Skeletal muscle satellite cell (primary cell): ENCODE results near the gene GLG1. TPM values are rescaled to one million over a fixed set of nuclear protein-coding genes. Genes with fewer than 3 reads are reported as not detected.
A peak's percentile ranks its signal among the peaks of the same experiment; 100 is the strongest.
"Not testable (repeated sequence)": the region's sequence is repeated elsewhere in the genome, so short reads cannot be mapped to it uniquely, and the experiment has no call there.

Source experiments
- H3K27me3 ChIP-seq: 2 replicates; pipeline ENCODE4 v1.7.0; 2013; ENCODE audit warnings: low read length; ENCODE audit not compliant: control insufficient read depth, insufficient read depth
- H3K36me3 ChIP-seq: 2 replicates; pipeline ENCODE4 v1.7.0; 2013; ENCODE audit warnings: mild to moderate bottlenecking, control low read depth, low read length; ENCODE audit not compliant: insufficient read depth
- H3K4me1 ChIP-seq: 2 replicates; pipeline ENCODE4 v1.7.0; 2013; ENCODE audit warnings: low read length; ENCODE audit not compliant: control insufficient read depth, insufficient read depth
- H3K4me2 ChIP-seq: 2 replicates; pipeline ENCODE4 v1.7.0; 2013; ENCODE audit warnings: mild to moderate bottlenecking, low read length
- H3K4me3 ChIP-seq: 2 replicates; pipeline ENCODE4 v1.7.0; 2013; ENCODE audit warnings: low read length
- H3K9ac ChIP-seq: 2 replicates; pipeline ENCODE4 v1.7.0; 2013; ENCODE audit warnings: mild to moderate bottlenecking, low read depth, low read length, moderate library complexity
- H3K9me3 ChIP-seq: replicated peaks from 2 replicates; pipeline ENCODE4 v1.7.0; 2013; ENCODE audit warnings: mild to moderate bottlenecking, control low read depth, low read length
- total RNA-seq: library from RNA; depleted of rRNA; stranded (reverse); fragments of >200 nt; gene quantifications from 2 replicates; pipeline ENCODE4 v1.2.3, GENCODE V29; 2012; rRNA removed

GLG1 gene
- total RNA-seq, result 88.5 and 108 TPM in 2 replicates

DNA sequence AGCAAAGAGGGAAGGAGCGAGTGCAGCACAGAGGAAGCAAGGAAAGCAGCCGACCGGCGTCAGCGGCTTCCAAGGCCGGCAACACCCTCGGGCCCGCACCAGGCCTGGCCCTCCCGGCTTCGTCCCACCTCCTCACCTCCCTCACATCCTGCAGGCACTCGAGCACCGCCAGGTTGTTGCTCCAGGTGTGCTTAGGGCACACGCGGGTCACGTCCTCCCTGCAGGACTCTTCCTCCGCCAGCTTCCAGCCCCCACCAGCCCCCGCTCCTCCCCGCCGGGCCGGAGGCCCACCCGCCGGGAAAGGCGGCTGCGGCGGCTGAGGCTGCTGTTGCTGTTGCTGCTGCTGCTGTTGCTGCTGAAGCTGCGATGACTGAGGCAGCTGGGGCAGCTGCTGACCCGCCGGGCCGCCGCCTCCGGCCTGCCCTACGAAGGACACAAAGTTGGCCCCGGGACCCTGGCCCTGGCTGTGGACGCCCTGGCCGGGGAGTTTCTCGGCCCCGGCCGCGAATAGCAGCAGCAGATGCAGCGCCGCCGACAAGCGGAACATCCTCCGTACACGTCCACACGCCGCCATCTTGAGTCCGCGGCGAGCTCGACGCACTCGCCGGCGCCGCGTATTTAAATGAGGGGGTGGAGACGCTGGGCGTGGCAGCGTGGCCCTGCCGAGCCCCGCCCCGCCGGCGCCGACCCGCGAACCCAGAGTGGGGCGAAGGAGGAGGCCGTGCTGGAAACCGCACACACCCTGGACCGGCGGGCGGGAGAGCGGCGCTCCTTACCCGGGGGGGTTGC lies at the start of gene GLG1:
GLG1 (minus strand) TSS at position 594 of the 789 bp plus-strand sequence; CDS start at position 574, 20 bp downstream.
- H3K9me3 ChIP-seq, result no peaks in the 10 kb centered on the region
- H3K9ac ChIP-seq, result peak within 1 kb of the TSS; percentile 91
- no peaks in the 10 kb centered on the region for H3K36me3 ChIP-seq
- H3K4me1 ChIP-seq, result peaks cover 33% of the 10 kb centered on the region
- no peaks in the 10 kb centered on the region for H3K27me3 ChIP-seq
- peak within 1 kb of the TSS; percentile 94 for H3K4me3 ChIP-seq
- peak within 1 kb of the TSS; percentile 90 for H3K4me2 ChIP-seq

DNA sequence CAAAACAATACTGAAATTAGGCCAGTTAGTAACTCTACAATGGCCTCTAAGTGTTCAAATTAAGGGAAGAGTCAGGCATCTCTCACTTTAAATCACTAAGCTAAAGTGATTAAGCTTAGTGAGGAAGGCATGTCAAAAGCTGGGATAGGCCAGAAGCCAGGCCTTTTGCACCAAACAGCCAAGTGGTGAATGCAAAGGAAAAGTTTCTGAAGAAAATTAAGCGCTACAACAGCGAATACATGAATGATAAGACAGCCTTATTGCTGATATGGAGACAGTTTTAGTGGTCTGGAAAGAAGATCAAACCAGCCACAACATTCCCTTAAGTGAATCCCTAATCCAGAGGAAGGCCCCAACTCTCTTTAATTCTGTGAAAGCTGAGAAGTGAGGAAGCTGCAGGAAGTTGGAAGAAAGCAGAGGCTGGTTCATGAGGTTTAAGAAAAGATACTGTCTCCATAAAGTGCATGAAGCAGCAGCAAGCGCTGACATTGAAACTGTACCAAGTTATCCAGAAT lies 47.7 kb upstream of the GLG1 start:
- Histone ChIP-seq H3K9ac (no peak overlapping the region), H3K4me3 (no peak overlapping the region), H3K4me2 (no peak overlapping the region), H3K27me3 (no peaks in the 10 kb centered on the region), H3K9me3 (no peaks in the 10 kb centered on the region), H3K4me1 (peaks cover 7% of the 10 kb centered on the region), H3K36me3 (peaks cover 49% of the 10 kb centered on the region)

DNA sequence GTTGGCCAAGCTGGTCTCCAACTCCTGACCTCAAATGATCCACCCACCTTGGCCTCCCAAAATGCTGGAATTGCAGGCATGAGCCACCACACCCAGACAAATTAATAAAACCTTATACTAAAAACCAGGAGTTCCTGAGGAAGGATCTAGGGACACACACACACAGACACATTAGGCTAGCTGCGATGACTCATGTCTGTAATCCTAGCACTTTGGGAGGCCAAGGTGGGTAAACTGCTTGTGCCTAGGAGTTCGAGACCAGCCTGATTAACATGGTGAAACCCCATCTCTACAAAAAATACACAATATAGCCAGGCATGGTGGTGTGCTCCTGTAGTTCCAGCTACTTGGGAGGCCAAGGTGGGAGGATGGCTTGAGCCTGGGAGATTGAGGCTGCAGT lies 46.0 kb upstream of the GLG1 start:
- not testable (repeated sequence) for H3K4me2 ChIP-seq, H3K27me3 ChIP-seq, H3K9ac ChIP-seq, H3K4me1 ChIP-seq, H3K9me3 ChIP-seq, H3K4me3 ChIP-seq
- peaks cover 48% of the 10 kb centered on the region for H3K36me3 ChIP-seq

GRCh38 chr16:74652249-74652648 lies 45.3 kb upstream of the GLG1 start:
- no peak overlapping the region for H3K4me2 ChIP-seq
- H3K9me3 ChIP-seq, result no peaks in the 10 kb centered on the region
- peaks cover 50% of the 10 kb centered on the region for H3K36me3 ChIP-seq
- H3K4me3 ChIP-seq, result no peak overlapping the region
- H3K9ac ChIP-seq, result no peak overlapping the region
- H3K27me3 ChIP-seq, result no peaks in the 10 kb centered on the region
- H3K4me1 ChIP-seq, result peaks cover 10% of the 10 kb centered on the region

- Histone ChIP-seq H3K4me1 (peaks cover 12% of the 10 kb centered on the region), H3K9ac (no peak overlapping the region), H3K27me3 (no peaks in the 10 kb centered on the region), H3K4me3 (no peak overlapping the region), H3K9me3 (no peaks in the 10 kb centered on the region), H3K36me3 (peaks cover 48% of the 10 kb centered on the region), H3K4me2 (no peak overlapping the region)
These were observed 44.9 kb upstream of the GLG1 start for GRCh38 chr16:74651841-74652240.

DNA sequence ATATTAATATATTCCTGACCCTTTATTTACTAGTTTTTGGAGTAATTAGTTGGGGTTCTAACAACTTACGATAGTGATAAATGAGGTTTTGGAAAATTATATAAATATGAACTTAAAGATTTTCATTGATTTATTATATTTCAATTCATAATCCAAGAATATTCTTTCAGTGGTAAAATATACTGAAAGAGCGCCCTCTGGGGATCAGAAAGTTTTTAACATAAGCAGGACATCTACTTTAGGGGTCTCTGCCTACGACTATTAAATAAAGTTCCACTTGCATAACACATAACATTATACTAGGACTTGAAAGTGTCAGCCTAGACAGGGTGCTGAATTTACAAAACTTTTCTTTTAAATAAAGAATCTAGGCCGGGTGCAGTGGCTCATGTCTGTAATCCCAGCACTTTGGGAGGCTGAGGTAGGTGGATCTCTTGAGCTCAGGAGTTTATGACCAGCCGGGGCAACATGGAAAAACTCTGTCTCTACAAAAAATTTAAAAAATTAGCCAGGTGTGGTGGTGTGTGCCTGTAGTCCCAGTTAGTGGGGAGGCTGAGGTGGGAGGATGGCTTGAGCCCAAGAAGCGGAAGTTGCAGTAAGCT lies 44.2 kb upstream of the GLG1 start:
- H3K9ac ChIP-seq, result no peak overlapping the region
- H3K4me2 ChIP-seq, result no peak overlapping the region
- H3K4me1 ChIP-seq, result peaks cover 18% of the 10 kb centered on the region
- H3K9me3 ChIP-seq, result no peaks in the 10 kb centered on the region
- H3K4me3 ChIP-seq, result no peak overlapping the region
- peaks cover 48% of the 10 kb centered on the region for H3K36me3 ChIP-seq
- no peaks in the 10 kb centered on the region for H3K27me3 ChIP-seq

DNA sequence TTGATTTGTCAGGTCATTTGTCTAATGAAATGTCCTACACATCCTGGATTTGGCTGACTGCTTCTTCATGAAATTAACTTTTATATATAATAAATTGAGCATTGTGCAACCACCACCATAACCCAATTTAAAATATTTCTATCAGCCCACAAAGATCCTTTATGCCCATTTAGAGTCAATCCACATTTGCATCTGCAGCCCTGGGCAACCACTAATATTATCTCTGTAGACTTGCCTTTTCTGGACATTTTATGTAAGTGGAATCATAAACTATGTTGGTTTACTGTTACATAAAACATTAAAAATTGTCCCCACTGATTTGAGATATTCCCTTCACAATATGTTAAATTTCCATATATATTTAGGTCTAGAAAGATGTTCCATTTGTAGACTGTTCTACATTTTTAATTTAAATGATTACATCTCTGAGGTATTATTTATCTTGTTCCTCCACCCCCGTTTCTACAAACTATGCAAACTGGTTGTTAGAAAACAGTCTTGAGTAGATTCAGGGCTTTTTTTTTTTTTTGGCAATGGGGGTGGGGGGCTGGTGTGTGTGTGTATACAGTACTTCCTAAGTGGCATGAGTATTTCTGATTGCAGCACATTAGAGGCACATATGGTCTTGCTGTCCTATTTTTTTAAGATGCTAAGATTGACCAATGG lies 43.1 kb upstream of the GLG1 start:
- Histone ChIP-seq H3K36me3 (peaks cover 55% of the 10 kb centered on the region), H3K9me3 (no peaks in the 10 kb centered on the region)

GRCh38 chr16:74641969-74642368 lies 35.1 kb upstream of the GLG1 start:
- no peaks in the 10 kb centered on the region for H3K9me3 ChIP-seq
- H3K36me3 ChIP-seq, result peaks cover 61% of the 10 kb centered on the region
- peaks cover 11% of the 10 kb centered on the region for H3K4me1 ChIP-seq
- H3K9ac ChIP-seq, result no peak overlapping the region
- no peaks in the 10 kb centered on the region for H3K27me3 ChIP-seq
- no peak overlapping the region for H3K4me2 ChIP-seq
- H3K4me3 ChIP-seq, result no peak overlapping the region

More for the DNA sequence above, 43.1 kb upstream of the GLG1 start:
- Histone ChIP-seq H3K9ac (no peak overlapping the region), H3K4me1 (peaks cover 18% of the 10 kb centered on the region), H3K4me2 (no peak overlapping the region), H3K4me3 (no peak overlapping the region), H3K27me3 (no peaks in the 10 kb centered on the region)

DNA sequence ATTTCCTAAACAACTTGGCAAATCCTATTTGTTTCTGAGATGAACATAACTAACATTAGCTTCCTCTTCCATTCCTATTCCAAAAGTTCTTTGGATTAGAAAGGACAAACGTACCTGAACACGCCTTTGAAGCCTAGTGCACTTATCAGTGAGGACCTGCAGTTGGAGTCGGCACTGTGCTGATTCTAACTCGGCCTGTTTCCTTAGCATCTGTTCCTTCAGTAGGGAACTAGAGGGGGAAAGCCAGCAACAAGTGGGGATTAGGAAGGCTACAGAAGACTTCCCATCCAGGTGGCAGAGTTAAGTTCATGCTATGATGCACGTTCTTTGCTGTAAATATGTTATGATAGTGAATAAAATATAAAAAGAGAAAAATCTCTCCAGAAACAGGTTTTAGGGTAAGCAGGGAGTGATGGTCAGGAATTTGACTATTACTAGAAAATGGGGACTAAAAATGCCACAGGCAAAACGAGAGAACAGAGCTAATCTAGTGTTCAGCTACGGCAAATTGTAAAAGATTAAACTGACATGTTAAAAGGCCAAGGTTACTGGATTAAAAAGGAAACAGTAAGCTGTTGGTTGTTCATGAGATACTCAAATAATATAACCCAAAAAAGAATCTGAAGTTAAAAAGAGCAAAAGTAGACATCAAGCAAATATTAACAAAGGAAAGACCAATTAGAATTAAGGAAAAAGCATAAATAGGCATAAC lies 31.0 kb upstream of the GLG1 start:
- Histone ChIP-seq H3K4me3 (no peak overlapping the region), H3K9ac (no peak overlapping the region), H3K36me3 (peaks cover 44% of the 10 kb centered on the region), H3K27me3 (no peaks in the 10 kb centered on the region), H3K4me1 (no peaks in the 10 kb centered on the region), H3K4me2 (no peak overlapping the region), H3K9me3 (no peaks in the 10 kb centered on the region)

DNA sequence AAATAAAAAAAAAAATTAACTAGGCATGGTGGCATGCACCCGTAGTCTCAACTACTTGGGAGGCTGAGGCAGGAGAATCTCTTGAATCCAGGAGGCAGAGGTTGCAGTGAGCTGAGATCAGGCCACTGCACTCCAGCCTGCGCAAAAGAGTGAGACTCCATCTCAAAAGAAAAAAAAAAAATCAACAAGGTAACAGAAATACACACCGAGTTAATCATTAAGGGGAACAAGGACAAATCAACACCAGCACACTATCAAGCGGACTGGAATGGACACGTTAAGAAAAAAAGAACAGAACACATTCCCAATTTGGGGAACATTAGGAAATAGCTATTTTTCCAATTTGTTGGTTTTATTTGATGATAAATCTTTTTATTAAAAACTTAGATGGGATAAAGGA lies 28.4 kb upstream of the GLG1 start:
- Histone ChIP-seq H3K4me3 (no peak overlapping the region), H3K4me1 (no peaks in the 10 kb centered on the region), H3K27me3 (no peaks in the 10 kb centered on the region), H3K4me2 (no peak overlapping the region), H3K36me3 (peaks cover 62% of the 10 kb centered on the region), H3K9me3 (no peaks in the 10 kb centered on the region), H3K9ac (no peak overlapping the region)

DNA sequence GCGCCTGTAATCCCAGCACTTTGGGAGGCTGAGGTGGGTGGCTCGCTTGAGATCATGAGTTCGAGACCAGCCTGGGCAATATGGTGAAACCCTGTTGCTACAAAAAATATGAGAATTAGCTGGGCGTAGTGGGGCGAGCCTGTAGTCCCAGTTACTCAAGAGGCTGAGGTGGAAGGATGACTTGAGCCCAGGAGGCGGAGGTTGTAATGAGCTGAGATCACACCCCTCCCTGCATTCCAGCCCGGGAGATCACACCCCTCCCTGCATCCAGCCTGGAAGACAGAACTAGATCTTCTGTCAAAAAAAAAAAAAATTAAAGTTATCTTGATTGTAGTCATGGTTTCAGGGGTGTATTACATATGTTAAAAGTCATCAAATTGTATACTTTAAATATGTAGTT lies 26.8 kb upstream of the GLG1 start:
- Histone ChIP-seq H3K9me3 (no peaks in the 10 kb centered on the region), H3K4me3 (no peak overlapping the region), H3K36me3 (peaks cover 67% of the 10 kb centered on the region), H3K4me2 (no peak overlapping the region), H3K9ac (no peak overlapping the region), H3K4me1 (peaks cover 2% of the 10 kb centered on the region), H3K27me3 (no peaks in the 10 kb centered on the region)
